Upper lobe of left lung (tissue), 4 donors: ENCODE measurements around the gene SAMD1.

Experiments
- CTCF ChIP-seq, 6 experiments: fragments of 450-650 bp in 4 of 6; fragments of 200-600 bp in 2 of 6; sonication (generic) in 2 of 6; IDR thresholded peaks; one replicate each; pipeline ENCODE4 v1.5.1; 2016 to 2019; ENCODE audit warnings: antibody characterized with exemption in 6 of 6
- EP300 ChIP-seq, 4 donors: sonication (generic); formaldehyde crosslinking; IDR thresholded peaks; one replicate each; pipeline ENCODE4 v1.5.1; 2017; ENCODE audit warnings: antibody characterized with exemption in 4 of 4, control low read depth in 2 of 4
- POLR2A ChIP-seq, 4 donors: fragments of 450-650 bp; IDR thresholded peaks; one replicate each; pipeline ENCODE4 v1.5.1; 2016 to 2017; ENCODE audit warnings: antibody characterized with exemption in 4 of 4, mild to moderate bottlenecking in 2 of 4
- POLR2AphosphoS5 ChIP-seq, 2 donors: sonication (generic); formaldehyde crosslinking; IDR thresholded peaks; one replicate each; pipeline ENCODE4 v1.5.1; 2017; ENCODE audit warnings: antibody characterized with exemption in 2 of 2

- no peak for TF ChIP-seq CTCF (IDR thresholded peaks at IDR 0.05)
- no peak for TF ChIP-seq POLR2AphosphoS5 (IDR thresholded peaks at IDR 0.05)
- no peak for TF ChIP-seq POLR2A (IDR thresholded peaks at IDR 0.05)
- TF ChIP-seq EP300 (IDR thresholded peaks at IDR 0.05), result no peak
Observed at GRCh38 chr19:14055396-14055795, 35.2 kb downstream of the SAMD1 start.
